Globus pallidus (tissue), 1 donor: ENCODE data around the gene AGAP1.

Experiments
- DNase-seq: peaks from one replicate; pipeline ENCODE4 v3.0.0-alpha.2; 2015; ENCODE audit warnings: low spot score

AGAP1 gene

GRCh38 chr2:235569837-235570236 is 76.0 kb downstream of the AGAP1 start:
- DNase-seq, result no peak

GRCh38 chr2:235570256-235570655 is 76.4 kb downstream of the AGAP1 start:
- DNase-seq, result no peak

GRCh38 chr2:235570966-235571692 is 77.3 kb downstream of the AGAP1 start:
- no peak for DNase-seq

GRCh38 chr2:235572592-235572991 is 78.7 kb downstream of the AGAP1 start:
- DNase-seq, result no peak

- no peak for DNase-seq
Observed at GRCh38 chr2:235573331-235574221, 79.7 kb downstream of the AGAP1 start.

GRCh38 chr2:235575431-235575830 is 81.6 kb downstream of the AGAP1 start:
- no peak for DNase-seq

- no peak for DNase-seq
Observed at GRCh38 chr2:235575904-235576303, 82.1 kb downstream of the AGAP1 start.

- no peak for DNase-seq
Observed at GRCh38 chr2:235576337-235576910, 82.6 kb downstream of the AGAP1 start.

- peak; percentile 94 for DNase-seq
Observed at GRCh38 chr2:235577404-235578330, 83.8 kb downstream of the AGAP1 start.

- no peak for DNase-seq
Observed at GRCh38 chr2:235579128-235579527, 85.3 kb downstream of the AGAP1 start.

- no peak for DNase-seq
Observed at GRCh38 chr2:235580426-235581157, 86.7 kb downstream of the AGAP1 start.

- DNase-seq, result no peak
Observed at GRCh38 chr2:235582081-235582686, 88.3 kb downstream of the AGAP1 start.

- no peak for DNase-seq
Observed at GRCh38 chr2:235582729-235583128, 88.9 kb downstream of the AGAP1 start.

GRCh38 chr2:235583144-235583543 is 89.3 kb downstream of the AGAP1 start:
- DNase-seq, result no peak

- DNase-seq, result no peak
Observed at GRCh38 chr2:235583925-235584637, 90.2 kb downstream of the AGAP1 start.

GRCh38 chr2:235584638-235585007 is 90.8 kb downstream of the AGAP1 start:
- no peak for DNase-seq

GRCh38 chr2:235587202-235587601 is 93.4 kb downstream of the AGAP1 start:
- DNase-seq, result no peak

GRCh38 chr2:235588750-235589149 is 94.9 kb downstream of the AGAP1 start:
- DNase-seq, result no peak

GRCh38 chr2:235591231-235591730 is 97.4 kb downstream of the AGAP1 start:
- no peak for DNase-seq

GRCh38 chr2:235591921-235592320 is 98.1 kb downstream of the AGAP1 start:
- no peak for DNase-seq
